ENCODE results near the gene TNS1. TPM values are rescaled to one million over a fixed set of nuclear protein-coding genes. Genes with fewer than 3 reads are reported as not detected.

Gene TNS1
- total and polyA plus RNA-seq, 2 donors (not counting 1 experiment from before 2014, with no cell fraction given), result 0.10 to 0.86 TPM

GRCh38 chr2:217846321-217846743 lies 156.5 kb downstream of the TNS1 start:
- H3K4me1 Mint-ChIP-seq, result no peaks in the 10 kb centered on the region
- intact Hi-C loops (cut with micrococcal nuclease), result no loop called here
- Histone ChIP-seq H3K4me1 (ENCODE audit: control insufficient read depth in 2 of 2, insufficient read depth in 2 of 2, low read length in 2 of 2) (no peaks in the 10 kb centered on the region), H4K20me1 (ENCODE audit: control insufficient read depth, insufficient read depth, low read length, poor library complexity, severe bottlenecking) (no peaks in the 10 kb centered on the region), H3K4me2 (replicated peaks; ENCODE audit: low read depth, low read length, poor library complexity, severe bottlenecking) (no peak overlapping the region), H3K27ac (ENCODE audit: low read length in 2 of 2) (no peak overlapping the region), H3K27me3 (replicated peaks in 1 of 4; ENCODE audit: control extremely low read depth in 1 of 4, control insufficient read depth in 3 of 4, insufficient read depth in 4 of 4, low read length in 3 of 4) (peaks cover 0 to 6% (median 2%) of the 10 kb centered on the region in 4 experiments), H3K9me3 (ENCODE audit: control extremely low read depth in 1 of 3, control insufficient read depth in 2 of 3, insufficient read depth in 1 of 3, low read length in 2 of 3) (peaks cover 0 to 11% (median 10%) of the 10 kb centered on the region in 3 donors), H3K36me3 (replicated peaks in 1 of 2; ENCODE audit: control extremely low read depth in 1 of 2, control insufficient read depth in 1 of 2, extremely low read depth in 1 of 2, insufficient read depth in 2 of 2, low read length in 1 of 2) (no peaks in the 10 kb centered on the region), H3K79me2 (ENCODE audit: control insufficient read depth, insufficient read depth, low read length) (no peaks in the 10 kb centered on the region), H3K9ac (ENCODE audit: low read length) (no peak overlapping the region), H3K4me3 (ENCODE audit: control extremely low read depth in 1 of 5, extremely low read depth in 1 of 5, insufficient read depth in 1 of 5, low read depth in 2 of 5, low read length in 4 of 5) (no peak overlapping the region), H2AFZ (ENCODE audit: insufficient read depth, low read depth, low read length, poor library complexity, severe bottlenecking) (no peak overlapping the region)
- peaks cover 3% of the 10 kb centered on the region for H3K27me3 Mint-ChIP-seq
- H3K9me3 Mint-ChIP-seq (ENCODE audit: insufficient read depth), result no peaks in the 10 kb centered on the region
- no peak overlapping the region for H3K4me3 Mint-ChIP-seq
- no peak for ATAC-seq (ENCODE audit: low read depth)
- TF ChIP-seq, protein P1, sequence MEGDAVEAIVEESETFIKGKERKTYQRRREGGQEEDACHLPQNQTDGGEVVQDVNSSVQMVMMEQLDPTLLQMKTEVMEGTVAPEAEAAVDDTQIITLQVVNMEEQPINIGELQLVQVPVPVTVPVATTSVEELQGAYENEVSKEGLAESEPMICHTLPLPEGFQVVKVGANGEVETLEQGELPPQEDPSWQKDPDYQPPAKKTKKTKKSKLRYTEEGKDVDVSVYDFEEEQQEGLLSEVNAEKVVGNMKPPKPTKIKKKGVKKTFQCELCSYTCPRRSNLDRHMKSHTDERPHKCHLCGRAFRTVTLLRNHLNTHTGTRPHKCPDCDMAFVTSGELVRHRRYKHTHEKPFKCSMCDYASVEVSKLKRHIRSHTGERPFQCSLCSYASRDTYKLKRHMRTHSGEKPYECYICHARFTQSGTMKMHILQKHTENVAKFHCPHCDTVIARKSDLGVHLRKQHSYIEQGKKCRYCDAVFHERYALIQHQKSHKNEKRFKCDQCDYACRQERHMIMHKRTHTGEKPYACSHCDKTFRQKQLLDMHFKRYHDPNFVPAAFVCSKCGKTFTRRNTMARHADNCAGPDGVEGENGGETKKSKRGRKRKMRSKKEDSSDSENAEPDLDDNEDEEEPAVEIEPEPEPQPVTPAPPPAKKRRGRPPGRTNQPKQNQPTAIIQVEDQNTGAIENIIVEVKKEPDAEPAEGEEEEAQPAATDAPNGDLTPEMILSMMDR (IDR thresholded peaks at IDR 0.05), result no peak
- no peak for TF ChIP-seq EZH2 (IDR thresholded peaks at IDR 0.05; ENCODE audit: borderline replicate concordance, insufficient read depth, low read depth, low read length, poor library complexity, severe bottlenecking)
- ChIA-PET CTCF (no interaction called here), POLR2A (no interaction called here)
- no peak overlapping the region for H3K27ac Mint-ChIP-seq
- WGBS (ENCODE audit: insufficient coverage), result 75% methylated on average over 2 of the region's 3 CpGs
- DNase-seq, result no peak

DNA sequence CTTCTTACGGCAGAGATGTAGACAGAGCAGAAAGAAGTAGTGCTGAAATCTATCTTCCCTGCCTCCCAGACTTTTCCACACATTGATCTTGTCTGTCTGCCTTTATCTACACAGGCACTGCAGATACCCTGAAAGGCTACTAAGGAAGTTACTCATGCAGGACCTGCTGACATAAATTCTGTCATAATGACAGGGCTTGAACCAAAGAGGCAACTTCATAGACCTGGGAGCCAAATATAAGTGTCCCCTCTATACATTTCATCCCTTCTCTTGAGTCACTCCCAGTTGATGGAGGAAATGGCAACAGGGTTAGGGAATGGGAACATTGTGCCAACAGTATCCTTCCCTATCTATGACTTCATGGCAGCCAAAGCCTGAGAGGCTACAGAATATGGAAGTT lies 157.5 kb downstream of the TNS1 start:
- Histone ChIP-seq H3K9ac (ENCODE audit: low read length) (no peak overlapping the region), H4K20me1 (ENCODE audit: control insufficient read depth, insufficient read depth, low read length, poor library complexity, severe bottlenecking) (no peaks in the 10 kb centered on the region), H3K4me2 (replicated peaks; ENCODE audit: low read depth, low read length, poor library complexity, severe bottlenecking) (no peak overlapping the region), H3K27ac (ENCODE audit: low read length in 2 of 2) (no peak overlapping the region), H3K79me2 (ENCODE audit: control insufficient read depth, insufficient read depth, low read length) (no peaks in the 10 kb centered on the region), H3K4me3 (ENCODE audit: control extremely low read depth in 1 of 5, extremely low read depth in 1 of 5, insufficient read depth in 1 of 5, low read depth in 2 of 5, low read length in 4 of 5) (no peak overlapping the region), H3K27me3 (replicated peaks in 1 of 4; ENCODE audit: control extremely low read depth in 1 of 4, control insufficient read depth in 3 of 4, insufficient read depth in 4 of 4, low read length in 3 of 4) (peaks cover 0 to 6% (median 2%) of the 10 kb centered on the region in 4 experiments), H3K9me3 (ENCODE audit: control extremely low read depth in 1 of 3, control insufficient read depth in 2 of 3, insufficient read depth in 1 of 3, low read length in 2 of 3) (peaks cover 0 to 11% (median 10%) of the 10 kb centered on the region in 3 donors), H2AFZ (ENCODE audit: insufficient read depth, low read depth, low read length, poor library complexity, severe bottlenecking) (no peak overlapping the region), H3K36me3 (replicated peaks in 1 of 2; ENCODE audit: control extremely low read depth in 1 of 2, control insufficient read depth in 1 of 2, extremely low read depth in 1 of 2, insufficient read depth in 2 of 2, low read length in 1 of 2) (no peaks in the 10 kb centered on the region), H3K4me1 (ENCODE audit: control insufficient read depth in 2 of 2, insufficient read depth in 2 of 2, low read length in 2 of 2) (no peaks in the 10 kb centered on the region)
- no peaks in the 10 kb centered on the region for H3K9me3 Mint-ChIP-seq (ENCODE audit: insufficient read depth)
- no CpG with 5 or more reads among the region's 1 CpG for WGBS (ENCODE audit: insufficient coverage)
- peaks cover 3% of the 10 kb centered on the region for H3K27me3 Mint-ChIP-seq
- TF ChIP-seq, protein P1 (IDR thresholded peaks at IDR 0.05), result no peak
- TF ChIP-seq EZH2 (IDR thresholded peaks at IDR 0.05; ENCODE audit: borderline replicate concordance, insufficient read depth, low read depth, low read length, poor library complexity, severe bottlenecking), result no peak
- ATAC-seq (ENCODE audit: low read depth) (no peak), DNase-seq (no peak)
- intact Hi-C loops (cut with micrococcal nuclease), result no loop called here
- H3K4me3 Mint-ChIP-seq, result no peak overlapping the region
- ChIA-PET POLR2A (no interaction called here), CTCF (interaction anchor here (1.9 kb wide), 1 partner anchor 40 kb away, joined by 7 read pairs; no protein-coding TSS in a partner anchor)
- no peak overlapping the region for H3K27ac Mint-ChIP-seq
- no peaks in the 10 kb centered on the region for H3K4me1 Mint-ChIP-seq

Data from B cell (primary cell).